ENCODE data around the gene PRR35.
"Not testable (repeated sequence)": the region's sequence is repeated elsewhere in the genome, so short reads cannot be mapped to it uniquely, and the experiment has no call there.

PRR35 gene

DNA sequence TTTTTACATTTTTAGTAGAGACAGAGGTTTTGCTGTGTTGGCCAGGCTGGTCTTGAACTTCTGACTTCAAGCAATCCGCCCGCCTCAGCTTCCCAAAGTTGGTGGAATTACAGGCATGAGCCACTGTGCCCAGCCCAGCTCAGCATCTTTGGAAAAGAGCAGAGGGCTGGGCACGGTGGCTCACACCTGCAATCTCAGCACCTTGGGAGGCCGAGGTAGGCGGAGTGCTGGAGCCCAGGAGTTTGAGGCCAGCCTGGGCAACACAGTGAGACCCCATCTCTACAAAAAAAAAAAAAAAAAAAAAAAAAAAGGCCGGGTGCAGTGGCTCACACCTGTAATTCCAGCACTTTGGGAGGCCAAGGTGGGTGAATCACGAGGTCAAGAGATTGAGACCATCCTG lies 37.5 kb downstream of the PRR35 start:
- not testable (repeated sequence) for DNase-seq

DNA sequence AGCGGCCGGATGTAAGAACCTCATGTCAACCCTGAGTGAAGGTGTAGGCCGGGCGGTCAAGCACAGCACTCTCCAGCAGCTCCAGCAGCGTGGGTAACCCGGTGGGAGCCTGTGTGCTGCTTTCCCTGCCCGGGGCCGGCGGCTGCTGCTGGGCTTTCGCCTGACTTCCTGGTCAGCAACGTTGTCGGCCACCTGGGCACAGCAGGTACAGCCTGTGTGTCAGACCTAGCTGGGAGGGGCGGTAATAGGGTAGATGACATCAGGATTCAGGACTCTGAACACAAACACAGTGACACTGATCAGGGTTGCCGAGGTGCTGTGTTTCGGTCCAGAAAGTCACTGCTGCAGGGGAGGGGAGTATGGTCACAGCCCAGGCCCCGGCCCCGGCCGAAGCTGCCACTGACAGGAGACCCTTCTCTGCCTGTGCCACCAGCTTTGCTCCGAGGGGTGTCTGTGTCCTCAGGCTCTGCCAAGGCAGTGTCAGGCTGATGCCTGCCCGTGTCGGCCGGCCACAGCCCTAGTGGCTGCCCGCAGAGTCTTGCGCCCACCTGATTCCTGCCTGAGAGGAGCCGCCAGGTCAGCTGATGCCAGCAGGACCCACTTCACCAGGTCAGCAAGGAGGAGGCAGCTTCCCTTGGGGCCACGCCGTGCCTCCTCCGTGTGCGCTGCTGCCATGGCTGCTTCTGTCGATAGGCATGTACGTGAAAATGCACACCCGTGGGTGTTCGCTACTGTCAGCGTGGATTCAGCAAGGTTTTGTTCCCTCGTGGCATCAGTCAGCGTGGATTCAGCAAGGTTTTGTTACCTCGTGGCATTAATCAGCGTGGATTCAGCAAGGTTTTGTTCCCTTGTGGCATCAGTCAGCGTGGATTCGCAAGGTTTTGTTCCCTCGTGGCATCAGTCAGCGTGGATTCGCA lies 38.9 kb downstream of the PRR35 start:
- no peak for DNase-seq

DNA sequence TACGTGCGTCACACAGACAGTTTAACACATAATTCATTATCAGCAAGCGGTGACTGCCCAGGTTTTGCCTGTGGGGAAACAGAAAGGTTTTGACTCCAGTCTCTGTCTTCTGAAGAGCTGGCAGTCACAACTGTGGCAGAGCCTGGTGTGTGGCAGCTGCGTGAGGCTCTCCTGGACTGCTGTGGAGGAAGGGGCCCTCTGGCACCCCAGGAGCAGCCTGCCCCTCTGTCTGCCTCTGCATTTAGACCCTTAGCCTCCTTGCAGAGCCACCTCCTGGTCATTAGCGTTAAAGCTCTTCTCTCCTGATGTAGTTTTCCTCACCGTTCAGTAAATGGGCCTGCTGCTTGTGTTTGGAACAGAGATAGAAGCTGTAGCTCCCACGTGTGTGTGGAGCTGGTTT lies 40.6 kb downstream of the PRR35 start:
- no peak for DNase-seq

DNA sequence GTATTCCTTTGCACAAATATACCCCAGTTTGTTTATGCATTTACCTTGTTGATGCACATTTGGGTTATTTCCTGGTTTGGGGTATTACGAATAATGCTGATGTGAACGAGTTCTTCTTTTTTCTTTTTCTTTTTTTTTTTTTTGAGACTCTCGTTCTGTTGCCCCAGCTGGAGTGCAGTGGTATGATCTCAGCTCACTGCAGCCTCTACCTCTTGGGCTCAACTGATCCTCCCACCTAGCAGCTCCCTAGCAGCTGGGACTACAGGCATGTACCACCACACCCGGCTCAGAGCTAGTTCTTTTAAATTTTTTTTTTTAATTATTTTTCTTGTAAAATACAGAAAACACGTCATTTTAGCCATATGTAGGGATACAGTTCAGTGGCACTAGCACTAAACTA lies 43.7 kb downstream of the PRR35 start:
- no peak for DNase-seq

DNA sequence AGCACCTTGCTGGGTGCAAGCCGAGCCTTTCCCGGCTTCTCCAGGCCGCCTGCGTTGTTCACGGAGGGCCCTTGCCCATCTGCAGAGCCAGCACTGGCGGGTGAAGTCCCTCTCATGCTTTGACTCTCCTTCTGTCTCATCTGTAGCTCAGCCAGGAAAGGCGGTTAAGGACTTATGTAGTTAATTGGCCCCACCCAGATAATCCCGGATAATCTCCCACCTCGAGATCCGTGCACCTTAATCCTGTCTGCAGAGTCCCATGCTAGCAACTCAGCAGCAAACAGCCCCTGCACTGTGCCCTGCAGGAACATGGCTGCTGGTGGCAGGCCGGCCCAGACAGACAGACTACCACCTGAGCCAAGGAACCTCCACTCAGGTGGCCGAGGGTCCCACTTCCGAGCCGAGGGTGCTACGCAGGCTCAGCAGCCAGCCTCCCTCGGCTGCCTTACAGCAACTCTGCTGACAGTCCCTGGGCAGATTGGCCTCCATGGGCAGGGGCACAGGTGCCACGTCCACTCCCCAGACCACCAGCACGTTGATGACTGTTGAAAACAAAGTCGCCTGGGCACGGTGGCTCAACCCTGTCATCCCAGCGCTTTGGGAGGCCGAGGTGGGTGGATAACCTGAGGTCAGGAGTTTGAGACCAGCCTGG lies 46.6 kb downstream of the PRR35 start:
- no peak for DNase-seq

DNA sequence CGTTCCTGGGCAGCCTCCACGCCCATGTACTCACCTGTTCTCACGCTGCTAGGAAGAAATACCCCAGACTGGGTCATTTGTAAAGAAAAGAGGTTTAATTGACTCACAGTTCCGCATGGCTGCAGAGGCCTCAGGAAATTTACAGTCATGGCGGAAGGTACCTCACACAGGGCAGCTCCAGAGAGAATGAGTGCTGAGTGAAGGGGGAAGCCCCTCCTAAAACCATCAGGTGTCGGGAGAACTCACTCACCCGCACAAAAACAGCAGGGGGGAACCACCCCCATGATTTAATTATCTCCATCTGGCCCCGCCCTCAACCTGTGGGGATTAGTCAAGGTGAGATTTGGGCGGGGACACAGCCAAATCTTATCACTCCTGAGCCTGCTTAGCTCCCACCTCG lies 47.8 kb downstream of the PRR35 start:
- DNase-seq: no peak

DNA sequence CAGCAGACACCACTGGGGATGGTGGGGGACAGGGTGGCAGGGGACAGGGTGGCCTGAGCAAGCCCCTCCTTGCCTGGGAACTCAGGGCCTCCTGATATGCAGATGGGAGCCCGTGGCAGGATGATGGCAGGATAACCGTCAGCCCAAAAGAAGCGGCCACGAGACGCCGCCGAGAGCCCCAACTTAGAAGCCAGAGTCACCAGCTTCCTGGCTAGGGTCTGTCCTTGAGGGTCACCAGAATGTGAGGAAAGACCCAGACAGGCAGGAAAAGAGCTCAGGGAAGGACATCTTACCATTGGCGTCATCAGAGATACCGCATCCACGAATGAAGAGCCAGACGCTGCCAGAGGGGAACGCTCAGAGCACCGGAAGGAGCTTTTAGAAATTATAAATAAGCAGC lies 49.1 kb downstream of the PRR35 start:
- DNase-seq: no peak

DNA sequence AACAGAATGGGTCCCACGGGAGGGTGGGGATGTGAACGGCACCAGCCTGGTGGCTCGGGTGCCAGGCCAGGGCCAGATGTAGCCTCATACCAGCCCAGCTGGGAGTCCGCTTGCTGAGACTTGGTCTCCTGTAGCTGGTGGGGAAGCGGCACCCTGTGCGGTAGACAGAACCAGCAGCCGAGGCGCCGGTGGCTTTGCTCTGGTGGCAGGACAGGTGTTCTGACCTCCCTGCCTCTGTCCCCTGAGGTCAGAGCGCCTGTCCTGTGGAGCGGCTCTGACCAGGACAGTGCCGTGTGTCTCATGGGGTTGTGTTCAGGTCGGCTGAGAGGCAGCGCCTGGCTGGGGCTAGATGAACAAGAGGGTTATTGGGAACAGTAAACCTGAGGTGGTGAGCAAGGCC lies 49.8 kb downstream of the PRR35 start:
- no peak for DNase-seq

DNA sequence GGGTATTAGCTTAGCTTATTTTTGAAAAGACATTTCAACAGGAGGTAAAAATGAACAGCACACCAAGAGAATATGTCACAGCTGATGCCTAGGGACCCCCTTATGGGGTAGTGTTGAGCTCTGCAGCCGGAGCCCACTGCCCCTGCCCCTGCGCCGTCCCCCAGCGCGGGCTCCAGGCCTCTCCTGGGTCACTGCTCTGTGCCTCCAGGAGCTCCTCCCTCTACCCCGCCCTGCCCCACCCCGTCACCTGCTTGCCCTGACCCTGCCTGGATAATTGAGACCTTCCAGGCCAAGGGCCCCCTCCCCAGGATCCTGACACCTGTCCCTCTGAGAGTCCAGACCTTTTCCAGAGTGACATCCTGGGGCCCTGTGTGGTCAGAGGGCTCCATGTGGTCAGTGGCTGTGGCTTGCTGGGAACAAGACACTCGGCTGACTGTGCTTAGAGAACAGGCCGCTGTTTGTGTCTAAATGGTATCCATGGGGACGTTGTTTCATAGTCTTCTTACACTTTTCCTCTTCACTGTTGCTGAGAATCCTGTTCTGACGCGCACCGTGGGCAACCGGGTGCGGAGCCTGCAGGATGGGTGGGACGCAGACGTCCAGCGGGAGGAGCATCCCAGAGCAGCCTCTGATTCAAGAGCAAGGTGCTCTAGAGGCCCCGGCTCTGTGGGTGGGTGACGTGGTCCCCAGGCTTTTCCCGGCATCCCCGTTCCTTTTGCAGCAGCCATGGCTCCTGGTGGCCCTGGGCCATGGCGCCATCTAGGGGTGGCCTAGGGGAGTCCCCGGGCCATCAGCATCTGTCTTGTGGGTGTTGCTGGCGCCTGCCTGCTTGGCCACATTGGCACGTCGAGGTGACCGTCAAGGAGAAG lies 50.6 kb downstream of the PRR35 start:
- DNase-seq: peak; percentile 49 to 57

DNA sequence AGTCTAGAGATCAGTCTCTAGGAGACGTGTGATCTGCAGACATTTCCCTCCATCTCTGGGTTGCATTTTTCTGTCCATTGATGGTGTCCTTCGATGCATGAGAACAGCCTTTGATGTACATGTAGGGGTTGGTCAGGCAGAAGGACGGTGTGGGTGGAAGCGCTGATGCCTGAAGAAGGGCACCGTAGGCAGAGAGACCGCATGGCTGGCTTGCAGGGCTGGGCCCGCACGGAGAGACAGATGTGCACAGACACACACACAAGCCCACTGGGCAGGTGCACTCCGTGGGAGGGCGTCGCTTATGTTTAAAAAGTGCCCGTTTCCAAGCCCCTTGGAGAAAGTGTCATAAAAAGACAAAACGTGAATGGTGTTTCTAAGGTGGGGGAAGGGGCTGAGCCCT lies 54.9 kb downstream of the PRR35 start:
- no peak for DNase-seq
